Measurements from ENCODE around the gene SPOPL.

SPOPL gene

DNA sequence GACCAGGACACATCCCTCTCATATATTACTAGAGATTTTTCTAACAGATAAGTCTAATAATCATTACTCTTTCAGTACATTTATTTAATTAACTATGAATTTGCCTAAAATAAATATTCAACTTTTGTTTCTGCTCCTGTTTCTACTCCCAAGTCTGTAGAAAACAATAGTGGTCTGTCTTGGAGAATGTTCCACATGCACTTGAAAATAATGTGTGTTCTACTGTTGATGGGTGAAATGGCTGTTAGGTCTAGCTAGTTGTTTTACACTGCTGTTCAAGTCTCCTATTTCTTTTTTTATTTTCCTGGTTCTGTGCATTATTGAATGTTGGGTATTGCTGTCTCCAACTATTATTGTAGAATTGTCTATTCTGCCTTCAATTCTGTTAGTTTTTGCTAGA is 47.2 kb downstream of the SPOPL start:
- no peak for TF ChIP-seq TEAD4 (IDR thresholded peaks at IDR 0.05)
- TF ChIP-seq USF1 (IDR thresholded peaks at IDR 0.05), result no peak
- TF ChIP-seq, protein P1, sequence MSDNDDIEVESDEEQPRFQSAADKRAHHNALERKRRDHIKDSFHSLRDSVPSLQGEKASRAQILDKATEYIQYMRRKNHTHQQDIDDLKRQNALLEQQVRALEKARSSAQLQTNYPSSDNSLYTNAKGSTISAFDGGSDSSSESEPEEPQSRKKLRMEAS (IDR thresholded peaks at IDR 0.05), result no peak
- TF ChIP-seq EGR1 (IDR thresholded peaks at IDR 0.05), result no peak
- TF ChIP-seq ZBTB7A (IDR thresholded peaks at IDR 0.05; ENCODE audit: low read depth), result no peak
- TF ChIP-seq RAD21 (IDR thresholded peaks at IDR 0.05; ENCODE audit: low read depth), result no peak
- TF ChIP-seq CREB1 (IDR thresholded peaks at IDR 0.05; ENCODE audit: low read depth), result no peak
- no peak for TF ChIP-seq EP300 (IDR thresholded peaks at IDR 0.05; ENCODE audit: borderline replicate concordance)
- no peak for TF ChIP-seq FOXM1 (IDR thresholded peaks at IDR 0.05; ENCODE audit: borderline replicate concordance, low read depth)
- TF ChIP-seq CEBPB (IDR thresholded peaks at IDR 0.05), result no peak
- TF ChIP-seq TAF1 (IDR thresholded peaks at IDR 0.05; ENCODE audit: low read depth), result no peak
- TF ChIP-seq, protein P2, sequence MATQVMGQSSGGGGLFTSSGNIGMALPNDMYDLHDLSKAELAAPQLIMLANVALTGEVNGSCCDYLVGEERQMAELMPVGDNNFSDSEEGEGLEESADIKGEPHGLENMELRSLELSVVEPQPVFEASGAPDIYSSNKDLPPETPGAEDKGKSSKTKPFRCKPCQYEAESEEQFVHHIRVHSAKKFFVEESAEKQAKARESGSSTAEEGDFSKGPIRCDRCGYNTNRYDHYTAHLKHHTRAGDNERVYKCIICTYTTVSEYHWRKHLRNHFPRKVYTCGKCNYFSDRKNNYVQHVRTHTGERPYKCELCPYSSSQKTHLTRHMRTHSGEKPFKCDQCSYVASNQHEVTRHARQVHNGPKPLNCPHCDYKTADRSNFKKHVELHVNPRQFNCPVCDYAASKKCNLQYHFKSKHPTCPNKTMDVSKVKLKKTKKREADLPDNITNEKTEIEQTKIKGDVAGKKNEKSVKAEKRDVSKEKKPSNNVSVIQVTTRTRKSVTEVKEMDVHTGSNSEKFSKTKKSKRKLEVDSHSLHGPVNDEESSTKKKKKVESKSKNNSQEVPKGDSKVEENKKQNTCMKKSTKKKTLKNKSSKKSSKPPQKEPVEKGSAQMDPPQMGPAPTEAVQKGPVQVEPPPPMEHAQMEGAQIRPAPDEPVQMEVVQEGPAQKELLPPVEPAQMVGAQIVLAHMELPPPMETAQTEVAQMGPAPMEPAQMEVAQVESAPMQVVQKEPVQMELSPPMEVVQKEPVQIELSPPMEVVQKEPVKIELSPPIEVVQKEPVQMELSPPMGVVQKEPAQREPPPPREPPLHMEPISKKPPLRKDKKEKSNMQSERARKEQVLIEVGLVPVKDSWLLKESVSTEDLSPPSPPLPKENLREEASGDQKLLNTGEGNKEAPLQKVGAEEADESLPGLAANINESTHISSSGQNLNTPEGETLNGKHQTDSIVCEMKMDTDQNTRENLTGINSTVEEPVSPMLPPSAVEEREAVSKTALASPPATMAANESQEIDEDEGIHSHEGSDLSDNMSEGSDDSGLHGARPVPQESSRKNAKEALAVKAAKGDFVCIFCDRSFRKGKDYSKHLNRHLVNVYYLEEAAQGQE (IDR thresholded peaks at IDR 0.05; ENCODE audit: low read depth), result no peak
- no peak for TF ChIP-seq NFIC (IDR thresholded peaks at IDR 0.05)
- no peak for TF ChIP-seq YY1 (IDR thresholded peaks at IDR 0.05; ENCODE audit: low read depth)
- no peak for TF ChIP-seq TCF12 (IDR thresholded peaks at IDR 0.05; ENCODE audit: low read depth)

DNA sequence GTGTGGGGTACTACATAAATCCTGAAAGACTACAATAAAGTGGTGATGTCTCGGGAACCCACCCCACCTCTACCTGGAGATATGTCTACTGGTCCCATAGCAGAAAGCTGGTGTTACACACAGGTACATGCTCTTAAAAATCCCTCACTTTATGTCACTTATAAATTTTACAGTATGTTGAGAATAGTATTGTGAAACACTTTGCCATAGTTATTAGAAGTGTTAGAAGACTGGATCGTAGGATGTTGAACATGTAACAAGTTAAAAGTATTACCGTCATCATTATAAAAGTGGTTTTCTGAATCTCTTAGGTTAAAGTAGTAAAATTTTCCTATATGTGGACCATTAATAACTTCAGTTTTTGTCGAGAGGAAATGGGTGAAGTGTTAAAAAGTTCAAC is 48.6 kb downstream of the SPOPL start:
- TF ChIP-seq FOXM1 (IDR thresholded peaks at IDR 0.05; ENCODE audit: borderline replicate concordance, low read depth) (no peak), EP300 (IDR thresholded peaks at IDR 0.05; ENCODE audit: borderline replicate concordance) (no peak), NFIC (IDR thresholded peaks at IDR 0.05) (no peak), YY1 (IDR thresholded peaks at IDR 0.05; ENCODE audit: low read depth) (no peak), EGR1 (IDR thresholded peaks at IDR 0.05) (no peak), TCF12 (IDR thresholded peaks at IDR 0.05; ENCODE audit: low read depth) (no peak), CEBPB (IDR thresholded peaks at IDR 0.05) (no peak), USF1 (IDR thresholded peaks at IDR 0.05) (no peak), ZBTB7A (IDR thresholded peaks at IDR 0.05; ENCODE audit: low read depth) (no peak), TEAD4 (IDR thresholded peaks at IDR 0.05) (no peak), CREB1 (IDR thresholded peaks at IDR 0.05; ENCODE audit: low read depth) (no peak), RAD21 (IDR thresholded peaks at IDR 0.05; ENCODE audit: low read depth) (no peak), TAF1 (IDR thresholded peaks at IDR 0.05; ENCODE audit: low read depth) (no peak)
- TF ChIP-seq, protein P2 (IDR thresholded peaks at IDR 0.05; ENCODE audit: low read depth), result no peak
- TF ChIP-seq, protein P1 (IDR thresholded peaks at IDR 0.05), result no peak

DNA sequence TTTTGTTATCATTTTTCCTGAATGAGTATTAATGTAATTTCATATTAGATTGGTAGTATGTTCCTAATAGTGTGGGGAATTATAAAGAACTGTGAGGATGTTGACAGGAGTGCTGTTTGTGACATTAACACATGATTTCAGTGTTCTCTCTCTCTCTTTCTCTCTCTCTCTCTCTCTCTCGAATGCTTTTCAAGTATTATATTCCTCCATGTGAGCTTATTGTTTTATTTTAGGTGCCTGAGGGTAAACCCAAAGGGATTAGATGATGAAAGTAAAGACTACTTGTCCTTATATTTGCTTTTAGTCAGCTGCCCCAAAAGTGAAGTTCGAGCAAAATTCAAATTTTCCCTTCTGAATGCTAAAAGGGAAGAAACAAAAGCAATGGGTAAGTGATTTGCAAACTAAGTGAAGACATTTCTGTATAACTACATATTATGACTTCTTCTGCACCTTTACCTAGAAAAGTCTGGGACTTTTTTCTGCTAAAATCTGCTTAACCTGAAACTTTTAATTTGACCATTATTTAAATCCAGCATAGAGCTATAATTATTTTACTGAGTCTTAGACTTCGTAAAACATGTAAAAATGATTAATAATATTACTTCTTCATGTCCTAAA is 49.2 kb downstream of the SPOPL start:
- TF ChIP-seq, protein P2 (IDR thresholded peaks at IDR 0.05; ENCODE audit: low read depth), result no peak
- TF ChIP-seq TEAD4 (IDR thresholded peaks at IDR 0.05), result no peak
- no peak for TF ChIP-seq RAD21 (IDR thresholded peaks at IDR 0.05; ENCODE audit: low read depth)
- TF ChIP-seq EP300 (IDR thresholded peaks at IDR 0.05; ENCODE audit: borderline replicate concordance), result no peak
- TF ChIP-seq CREB1 (IDR thresholded peaks at IDR 0.05; ENCODE audit: low read depth), result no peak
- no peak for TF ChIP-seq TCF12 (IDR thresholded peaks at IDR 0.05; ENCODE audit: low read depth)
- no peak for TF ChIP-seq NFIC (IDR thresholded peaks at IDR 0.05)
- no peak for TF ChIP-seq USF1 (IDR thresholded peaks at IDR 0.05)
- no peak for TF ChIP-seq CEBPB (IDR thresholded peaks at IDR 0.05)
- no peak for TF ChIP-seq ZBTB7A (IDR thresholded peaks at IDR 0.05; ENCODE audit: low read depth)
- TF ChIP-seq FOXM1 (IDR thresholded peaks at IDR 0.05; ENCODE audit: borderline replicate concordance, low read depth), result no peak
- TF ChIP-seq YY1 (IDR thresholded peaks at IDR 0.05; ENCODE audit: low read depth), result no peak
- no peak for TF ChIP-seq TAF1 (IDR thresholded peaks at IDR 0.05; ENCODE audit: low read depth)
- TF ChIP-seq, protein P1 (IDR thresholded peaks at IDR 0.05), result no peak
- TF ChIP-seq EGR1 (IDR thresholded peaks at IDR 0.05), result no peak
